Keratinocyte (primary cell): ENCODE results near the gene NIPBL. TPM values are rescaled to one million over a fixed set of nuclear protein-coding genes. Genes with fewer than 3 reads are reported as not detected.

Experiments used
- DNase-seq: peaks from one replicate; pipeline ENCODE4 v3.0.0-alpha.2; 2011; ENCODE audit warnings: low read depth, missing footprints, low spot score
- FAIRE-seq: peaks from 2 replicates; lab custom pipeline; 2011; peaks lifted over from hg19 to GRCh38; lab: Jason Lieb, UNC
- H2AFZ ChIP-seq: 2 replicates; pipeline ENCODE4 v1.6.0; 2012; ENCODE audit warnings: low read length, control low read depth, inconsistent platforms; ENCODE audit not compliant: control insufficient read depth
- H3K27ac ChIP-seq: 2 replicates; pipeline ENCODE4 v1.5.1; 2011; ENCODE audit warnings: low read length; ENCODE audit not compliant: control insufficient read depth, insufficient read depth
- H3K27me3 ChIP-seq: 3 replicates; pipeline ENCODE4 v1.6.0; 2011; ENCODE audit warnings: low read length; ENCODE audit not compliant: control insufficient read depth, insufficient read depth; ENCODE audit errors: extremely low read depth
- H3K36me3 ChIP-seq, 2 experiments: 2 replicates in 1 of 2; 3 replicates in 1 of 2; pipeline ENCODE4 v1.5.1; 2011; ENCODE audit warnings: low read length in 2 of 2, mild to moderate bottlenecking in 1 of 2; ENCODE audit not compliant: control insufficient read depth in 2 of 2, insufficient read depth in 2 of 2; ENCODE audit errors: extremely low read depth in 1 of 2
- H3K4me1 ChIP-seq: 3 replicates; pipeline ENCODE4 v1.5.1; 2011; ENCODE audit warnings: low read length; ENCODE audit not compliant: control insufficient read depth, insufficient read depth; ENCODE audit errors: extremely low read depth
- H3K4me2 ChIP-seq: 3 replicates; pipeline ENCODE4 v1.6.0; 2011; ENCODE audit warnings: low read depth, low read length; ENCODE audit not compliant: control insufficient read depth, insufficient read depth; ENCODE audit errors: extremely low read depth
- H3K4me3 ChIP-seq, 3 experiments: fragments of 200-600 bp in 1 of 3; sonication (generic) in 1 of 3; 2 replicates in 2 of 3; 3 replicates in 1 of 3; pipeline ENCODE4 v1.5.1; 2011 to 2016; ENCODE audit warnings: low read length in 3 of 3, mild to moderate bottlenecking in 3 of 3, control low read depth in 2 of 3, inconsistent platforms in 1 of 3, low read depth in 1 of 3, mixed read lengths in 1 of 3, mixed run types in 1 of 3, moderate library complexity in 1 of 3; ENCODE audit not compliant: control insufficient read depth in 2 of 3, insufficient read depth in 2 of 3; ENCODE audit errors: extremely low read depth in 1 of 3
- H3K79me2 ChIP-seq: 2 replicates; pipeline ENCODE4 v1.6.0; 2012; ENCODE audit warnings: low read length; ENCODE audit not compliant: control insufficient read depth, insufficient read depth
- H3K9ac ChIP-seq: 3 replicates; pipeline ENCODE4 v1.6.0; 2011; ENCODE audit warnings: low read length; ENCODE audit not compliant: control insufficient read depth, insufficient read depth; ENCODE audit errors: extremely low read depth
- H3K9me1 ChIP-seq: 3 replicates; pipeline ENCODE4 v1.6.0; 2011; ENCODE audit warnings: low read length; ENCODE audit not compliant: control insufficient read depth, insufficient read depth; ENCODE audit errors: extremely low read depth
- H3K9me3 ChIP-seq: 2 replicates; pipeline ENCODE4 v1.5.1; 2012; ENCODE audit warnings: low read depth, low read length; ENCODE audit not compliant: control insufficient read depth
- H4K20me1 ChIP-seq: 3 replicates; pipeline ENCODE4 v1.6.0; 2011; ENCODE audit warnings: low read length; ENCODE audit not compliant: control insufficient read depth, insufficient read depth; ENCODE audit errors: extremely low read depth
- CTCF ChIP-seq, 3 experiments: IDR thresholded peaks in 1 of 3; conservative IDR thresholded peaks in 1 of 3; optimal IDR thresholded peaks in 1 of 3; 2 replicates in 2 of 3; 3 replicates in 1 of 3; pipeline versions ENCODE3 to v1.5.1; 2011; ENCODE audit warnings: low read length in 3 of 3, mild to moderate bottlenecking in 3 of 3, moderate library complexity in 2 of 3, control low read depth in 1 of 3, inconsistent platforms in 1 of 3; ENCODE audit not compliant: insufficient read depth in 2 of 3; ENCODE audit errors: extremely low read depth in 1 of 3
- EZH2 ChIP-seq: IDR thresholded peaks from one replicate; pipeline ENCODE4 v1.6.1; 2012; ENCODE audit warnings: inconsistent platforms, mild to moderate bottlenecking, low read length, moderate library complexity
- dilution Hi-C: fragments of 300-500 bp; cut with MboI; formaldehyde crosslinking; loops from one replicate; pipeline ENCODE4 v1.7.0; 2020; ENCODE audit warnings: low sequenced_read_pairs; ENCODE audit not compliant: extremely low pct_ligation_motif_present
- polyA plus RNA-seq, 5 experiments: library from polyadenylated mRNA; depleted of rRNA in 3 of 5; stranded (reverse) in 3 of 5; stranded (forward) in 1 of 5; unstranded in 1 of 5; fragments of >200 nt; gene quantifications; 1 replicate in 1 of 5; 2 replicates in 3 of 5; 3 replicates in 1 of 5; pipeline versions ENCODE4 v1.2.1 to v1.2.3, GENCODE V29; 2011 to 2012; ENCODE audit warnings: missing spikeins in 2 of 5, low read depth in 1 of 5, low replicate concordance in 1 of 5

NIPBL gene
- polyA plus RNA-seq, 1 donor (not counting 4 experiments of a cell fraction or from before 2014, with no cell fraction given): 23.4 TPM

DNA sequence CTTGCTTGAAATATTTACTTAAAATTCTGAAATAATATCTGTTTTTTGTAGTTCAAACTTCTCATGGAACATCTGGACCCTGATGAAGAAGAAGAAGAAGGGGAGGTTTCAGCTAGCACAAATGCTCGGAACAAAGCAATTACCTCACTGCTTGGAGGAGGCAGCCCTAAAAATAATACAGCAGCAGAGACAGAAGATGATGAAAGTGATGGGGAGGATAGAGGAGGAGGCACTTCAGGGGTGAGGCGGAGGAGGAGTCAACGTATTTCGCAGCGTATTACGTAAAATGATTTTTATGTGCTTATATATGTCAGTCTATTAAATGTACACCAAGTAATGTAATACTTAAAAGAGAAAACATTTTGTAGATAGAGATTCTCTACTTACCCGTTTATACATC is 187.2 kb downstream of the NIPBL start:
- H3K9me1 ChIP-seq: no peaks in the 10 kb centered on the region
- FAIRE-seq: no peak
- no peak overlapping the region for H3K9ac ChIP-seq
- H2AFZ ChIP-seq: no peak overlapping the region
- H3K36me3 ChIP-seq: peaks cover 5 to 14% of the 10 kb centered on the region in 2 experiments
- dilution Hi-C loops: no loop called here
- H3K9me3 ChIP-seq: no peaks in the 10 kb centered on the region
- no peaks in the 10 kb centered on the region for H4K20me1 ChIP-seq
- H3K27me3 ChIP-seq: no peaks in the 10 kb centered on the region
- no peaks in the 10 kb centered on the region for H3K4me1 ChIP-seq
- H3K4me2 ChIP-seq: no peak overlapping the region
- no peaks in the 10 kb centered on the region for H3K79me2 ChIP-seq
- no peak for DNase-seq
- TF ChIP-seq EZH2 (no peak), CTCF (optimal IDR thresholded peaks at IDR 0.05 in 1 of 3, IDR thresholded peaks at IDR 0.05 in 1 of 3, conservative IDR thresholded peaks at IDR 0.05 in 1 of 3; ENCODE audit: extremely low read depth in 1 of 3, insufficient read depth in 2 of 3, low read length in 3 of 3) (no peak)
- H3K4me3 ChIP-seq: no peak overlapping the region
- no peak overlapping the region for H3K27ac ChIP-seq

GRCh38 chr5:37064442-37064841 is 187.9 kb downstream of the NIPBL start:
- Histone ChIP-seq H2AFZ (no peak overlapping the region), H4K20me1 (no peaks in the 10 kb centered on the region), H3K4me1 (no peaks in the 10 kb centered on the region), H3K9me3 (no peaks in the 10 kb centered on the region), H3K4me2 (no peak overlapping the region), H3K9ac (no peak overlapping the region), H3K4me3 (no peak overlapping the region), H3K79me2 (no peaks in the 10 kb centered on the region), H3K36me3 (peaks cover 3 to 14% of the 10 kb centered on the region in 2 experiments), H3K27me3 (no peaks in the 10 kb centered on the region), H3K9me1 (no peaks in the 10 kb centered on the region), H3K27ac (no peak overlapping the region)
- no peak for TF ChIP-seq CTCF (optimal IDR thresholded peaks at IDR 0.05 in 1 of 3, IDR thresholded peaks at IDR 0.05 in 1 of 3, conservative IDR thresholded peaks at IDR 0.05 in 1 of 3; ENCODE audit: extremely low read depth in 1 of 3, insufficient read depth in 2 of 3, low read length in 3 of 3)
- dilution Hi-C loops: no loop called here
- no peak for FAIRE-seq
- DNase-seq: no peak
